ENCODE measurements around the gene MYO1B.

DNA sequence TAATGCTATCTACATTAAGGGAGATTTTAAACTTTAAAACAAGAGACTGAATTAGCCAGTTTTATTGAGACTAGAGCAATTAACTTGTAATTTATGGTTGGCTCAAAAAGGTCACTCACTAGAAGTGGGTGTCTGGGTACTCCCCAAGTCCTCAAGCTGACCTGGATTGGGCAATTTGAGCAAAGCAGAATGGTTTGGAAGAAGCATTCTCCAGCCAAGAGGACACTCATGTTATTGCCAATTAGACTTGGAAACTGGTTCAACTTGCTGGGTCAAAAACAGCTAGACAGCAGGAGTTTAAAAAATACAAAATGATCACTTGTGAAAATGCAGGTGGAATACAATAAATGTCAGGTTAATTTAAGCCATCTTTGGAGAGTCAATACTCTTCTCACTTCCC, 29.5 kb upstream of the MYO1B start:
- TF ChIP-seq POLR2AphosphoS5 (IDR thresholded peaks at IDR 0.05; ENCODE audit: insufficient read depth in 1 of 2, low read depth in 1 of 2) = no peak
- TF ChIP-seq, protein P1, sequence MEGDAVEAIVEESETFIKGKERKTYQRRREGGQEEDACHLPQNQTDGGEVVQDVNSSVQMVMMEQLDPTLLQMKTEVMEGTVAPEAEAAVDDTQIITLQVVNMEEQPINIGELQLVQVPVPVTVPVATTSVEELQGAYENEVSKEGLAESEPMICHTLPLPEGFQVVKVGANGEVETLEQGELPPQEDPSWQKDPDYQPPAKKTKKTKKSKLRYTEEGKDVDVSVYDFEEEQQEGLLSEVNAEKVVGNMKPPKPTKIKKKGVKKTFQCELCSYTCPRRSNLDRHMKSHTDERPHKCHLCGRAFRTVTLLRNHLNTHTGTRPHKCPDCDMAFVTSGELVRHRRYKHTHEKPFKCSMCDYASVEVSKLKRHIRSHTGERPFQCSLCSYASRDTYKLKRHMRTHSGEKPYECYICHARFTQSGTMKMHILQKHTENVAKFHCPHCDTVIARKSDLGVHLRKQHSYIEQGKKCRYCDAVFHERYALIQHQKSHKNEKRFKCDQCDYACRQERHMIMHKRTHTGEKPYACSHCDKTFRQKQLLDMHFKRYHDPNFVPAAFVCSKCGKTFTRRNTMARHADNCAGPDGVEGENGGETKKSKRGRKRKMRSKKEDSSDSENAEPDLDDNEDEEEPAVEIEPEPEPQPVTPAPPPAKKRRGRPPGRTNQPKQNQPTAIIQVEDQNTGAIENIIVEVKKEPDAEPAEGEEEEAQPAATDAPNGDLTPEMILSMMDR (IDR thresholded peaks at IDR 0.05) = no peak

Data from vagina (tissue), 2 donors.